Smooth muscle cell (in vitro differentiated cells): ENCODE measurements around the gene MGLL. TPM values are rescaled to one million over a fixed set of nuclear protein-coding genes. Genes with fewer than 3 reads are reported as not detected.

Experiments used
- DNase-seq: peaks from one replicate; lab custom pipeline; 2025; ENCODE audit not compliant: unreplicated experiment; lab: John Stamatoyannopoulos, UW
- H2AFZ ChIP-seq: fragments of 200-600 bp; sonication (generic); 2 replicates; pipeline ENCODE4 v1.6.0; 2016; ENCODE audit warnings: antibody characterized with exemption, low read depth, mild to moderate bottlenecking
- H3F3A ChIP-seq: fragments of 200-600 bp; sonication (generic); 2 replicates; pipeline ENCODE4 v1.6.0; 2017; ENCODE audit warnings: antibody characterized with exemption, low read depth
- H3K27ac ChIP-seq: fragments of 200-600 bp; sonication (generic); 2 replicates; pipeline ENCODE4 v1.5.1; 2016; ENCODE audit warnings: low read depth, mild to moderate bottlenecking
- H3K27me3 ChIP-seq: fragments of 200-600 bp; sonication (generic); 2 replicates; pipeline ENCODE4 v1.6.1; 2016; ENCODE audit warnings: low read depth, mild to moderate bottlenecking
- H3K36me3 ChIP-seq: fragments of 200-600 bp; sonication (generic); 2 replicates; pipeline ENCODE4 v1.5.1; 2016; ENCODE audit warnings: low read depth
- H3K4me1 ChIP-seq: fragments of 200-600 bp; sonication (generic); 2 replicates; pipeline ENCODE4 v1.5.1; 2016; ENCODE audit warnings: low read depth
- H3K4me2 ChIP-seq: fragments of 200-600 bp; sonication (generic); 2 replicates; pipeline ENCODE4 v1.6.0; 2016; ENCODE audit warnings: mild to moderate bottlenecking
- H3K4me3 ChIP-seq: fragments of 200-600 bp; sonication (generic); 2 replicates; pipeline ENCODE4 v1.5.1; 2016; ENCODE audit warnings: mild to moderate bottlenecking
- H3K79me2 ChIP-seq: fragments of 200-600 bp; sonication (generic); 2 replicates; pipeline ENCODE4 v1.6.0; 2016; ENCODE audit warnings: low read depth, mild to moderate bottlenecking
- H3K9ac ChIP-seq: fragments of 200-600 bp; sonication (generic); 2 replicates; pipeline ENCODE4 v1.6.0; 2016; ENCODE audit warnings: low read depth
- H3K9me3 ChIP-seq: fragments of 200-600 bp; sonication (generic); replicated peaks from 2 replicates; pipeline ENCODE4 v1.5.1; 2016; ENCODE audit warnings: low read depth
- H4K20me1 ChIP-seq: fragments of 200-600 bp; sonication (generic); 2 replicates; pipeline ENCODE4 v1.6.0; 2016; ENCODE audit warnings: low read depth
- WGBS: methylation state at CpG from one replicate; pipeline ENCODE4 v1.1.7; 2016; ENCODE audit warnings: low lambda C conversion rate; 5-methylcytosine and 5-hydroxymethylcytosine counted together
- polyA plus RNA-seq: library from polyadenylated mRNA; unstranded; fragments of >200 nt; fragmentation: Nextera tagmentation; extraction: Ambion mirVana; gene quantifications from 2 replicates; pipeline ENCODE4 v1.2.1, GENCODE V29; 2016
- total RNA-seq: library from RNA; depleted of rRNA; stranded (reverse); fragments of >200 nt; gene quantifications from 2 replicates; pipeline ENCODE4 v1.2.3, GENCODE V29; 2014
- TF ChIP-seq, protein P1 (sequence below): fragments of 200-600 bp; sonication (generic); IDR thresholded peaks from 2 replicates; pipeline ENCODE4 v1.5.1; 2017; ENCODE audit warnings: borderline replicate concordance, mild to moderate bottlenecking, antibody characterized with exemption; ENCODE audit not compliant: insufficient read depth, poor library complexity, severe bottlenecking

Gene MGLL
- total and polyA plus RNA-seq, 2 experiments from 2014 or later: 13.6 to 22.5 TPM

DNA sequence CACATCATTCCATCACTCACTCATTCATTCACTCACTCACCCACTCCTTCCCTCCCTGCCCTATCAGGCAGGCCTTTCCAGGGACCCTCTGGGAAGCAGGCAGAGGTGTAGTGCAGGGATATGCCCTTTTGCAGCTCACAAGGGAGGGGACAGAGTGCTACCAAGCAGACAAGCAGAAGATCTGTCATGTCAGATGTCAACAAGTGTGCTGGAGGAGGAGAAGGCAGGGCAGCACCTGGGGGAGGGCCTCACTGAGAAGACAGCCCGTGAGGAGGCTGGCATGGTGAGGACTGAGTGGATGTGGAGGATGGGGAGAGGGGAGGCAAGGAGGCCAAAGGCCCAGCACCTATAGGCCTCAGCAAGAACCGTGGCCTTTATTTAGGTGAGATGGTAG, 134.3 kb downstream of the MGLL start:
- 41% methylated on average over 2 of the region's 2 CpGs for WGBS
- Histone ChIP-seq H3K27ac (no peak overlapping the region), H2AFZ (no peak overlapping the region), H3K4me2 (no peak overlapping the region), H3K4me3 (no peak overlapping the region), H3K36me3 (no peaks in the 10 kb centered on the region), H3K9ac (no peak overlapping the region), H3F3A (no peaks in the 10 kb centered on the region), H4K20me1 (no peaks in the 10 kb centered on the region), H3K79me2 (no peaks in the 10 kb centered on the region), H3K27me3 (no peaks in the 10 kb centered on the region), H3K9me3 (no peaks in the 10 kb centered on the region), H3K4me1 (peaks cover 20% of the 10 kb centered on the region)
- DNase-seq: no peak
- TF ChIP-seq, protein P1, sequence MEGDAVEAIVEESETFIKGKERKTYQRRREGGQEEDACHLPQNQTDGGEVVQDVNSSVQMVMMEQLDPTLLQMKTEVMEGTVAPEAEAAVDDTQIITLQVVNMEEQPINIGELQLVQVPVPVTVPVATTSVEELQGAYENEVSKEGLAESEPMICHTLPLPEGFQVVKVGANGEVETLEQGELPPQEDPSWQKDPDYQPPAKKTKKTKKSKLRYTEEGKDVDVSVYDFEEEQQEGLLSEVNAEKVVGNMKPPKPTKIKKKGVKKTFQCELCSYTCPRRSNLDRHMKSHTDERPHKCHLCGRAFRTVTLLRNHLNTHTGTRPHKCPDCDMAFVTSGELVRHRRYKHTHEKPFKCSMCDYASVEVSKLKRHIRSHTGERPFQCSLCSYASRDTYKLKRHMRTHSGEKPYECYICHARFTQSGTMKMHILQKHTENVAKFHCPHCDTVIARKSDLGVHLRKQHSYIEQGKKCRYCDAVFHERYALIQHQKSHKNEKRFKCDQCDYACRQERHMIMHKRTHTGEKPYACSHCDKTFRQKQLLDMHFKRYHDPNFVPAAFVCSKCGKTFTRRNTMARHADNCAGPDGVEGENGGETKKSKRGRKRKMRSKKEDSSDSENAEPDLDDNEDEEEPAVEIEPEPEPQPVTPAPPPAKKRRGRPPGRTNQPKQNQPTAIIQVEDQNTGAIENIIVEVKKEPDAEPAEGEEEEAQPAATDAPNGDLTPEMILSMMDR: no peak

DNA sequence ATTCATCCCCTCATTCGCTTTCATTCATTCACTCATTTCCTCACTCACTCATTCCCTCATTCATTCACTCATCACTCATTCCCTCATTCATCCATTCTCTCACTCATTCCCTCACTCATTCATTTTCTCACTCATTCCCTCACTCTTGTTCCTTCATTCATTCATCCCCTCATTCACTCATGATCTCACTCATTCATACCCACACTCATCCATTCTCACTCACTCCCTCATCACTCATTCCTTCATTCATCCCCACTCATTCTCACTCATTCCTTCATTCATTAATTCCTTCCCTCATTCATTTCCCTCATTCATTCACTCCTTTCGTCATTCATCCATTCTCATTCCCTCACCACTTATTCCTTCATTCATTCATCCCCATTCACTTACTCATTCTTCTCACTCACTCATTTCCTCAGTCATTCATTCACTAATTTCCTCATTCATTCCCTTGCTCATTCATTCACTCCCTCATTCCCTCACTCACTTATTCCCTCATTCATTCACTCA, 135.0 kb downstream of the MGLL start:
- H4K20me1 ChIP-seq: no peaks in the 10 kb centered on the region
- no peak overlapping the region for H3K27ac ChIP-seq
- no peak overlapping the region for H3K4me3 ChIP-seq
- H3K4me2 ChIP-seq: no peak overlapping the region
- no peaks in the 10 kb centered on the region for H3F3A ChIP-seq
- 95% methylated on average over 2 of the region's 2 CpGs for WGBS
- no peaks in the 10 kb centered on the region for H3K79me2 ChIP-seq
- H3K9ac ChIP-seq: no peak overlapping the region
- no peak for DNase-seq
- no peak overlapping the region for H2AFZ ChIP-seq
- TF ChIP-seq, protein P1: no peak
- no peaks in the 10 kb centered on the region for H3K36me3 ChIP-seq
- no peaks in the 10 kb centered on the region for H3K9me3 ChIP-seq
- H3K27me3 ChIP-seq: no peaks in the 10 kb centered on the region
- H3K4me1 ChIP-seq: peaks cover 20% of the 10 kb centered on the region

DNA sequence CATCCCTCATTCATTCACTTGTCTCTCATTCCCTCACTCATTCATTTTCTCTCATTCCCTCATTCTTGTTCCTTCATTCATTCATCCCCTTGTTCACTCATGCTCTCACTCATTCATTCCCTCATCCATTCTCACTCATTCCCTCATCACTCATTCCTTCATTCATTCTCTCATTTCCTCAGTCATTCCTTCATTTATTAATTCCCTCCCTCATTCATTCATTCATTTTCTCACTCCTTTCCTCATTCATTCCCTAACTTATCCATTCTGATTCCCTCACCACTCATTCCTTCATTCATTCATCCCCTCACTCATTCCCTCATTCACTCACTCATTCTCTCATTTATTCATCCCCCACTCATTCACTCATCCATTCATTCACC, 135.8 kb downstream of the MGLL start:
- Histone ChIP-seq H3K4me2 (no peak overlapping the region), H3K36me3 (no peaks in the 10 kb centered on the region), H3K9me3 (no peaks in the 10 kb centered on the region), H3K4me1 (peaks cover 20% of the 10 kb centered on the region), H2AFZ (no peak overlapping the region), H3K9ac (no peak overlapping the region), H4K20me1 (no peaks in the 10 kb centered on the region), H3K27me3 (no peaks in the 10 kb centered on the region), H3K4me3 (no peak overlapping the region), H3K79me2 (no peaks in the 10 kb centered on the region), H3K27ac (no peak overlapping the region), H3F3A (no peaks in the 10 kb centered on the region)
- DNase-seq: no peak
- TF ChIP-seq, protein P1: no peak

DNA sequence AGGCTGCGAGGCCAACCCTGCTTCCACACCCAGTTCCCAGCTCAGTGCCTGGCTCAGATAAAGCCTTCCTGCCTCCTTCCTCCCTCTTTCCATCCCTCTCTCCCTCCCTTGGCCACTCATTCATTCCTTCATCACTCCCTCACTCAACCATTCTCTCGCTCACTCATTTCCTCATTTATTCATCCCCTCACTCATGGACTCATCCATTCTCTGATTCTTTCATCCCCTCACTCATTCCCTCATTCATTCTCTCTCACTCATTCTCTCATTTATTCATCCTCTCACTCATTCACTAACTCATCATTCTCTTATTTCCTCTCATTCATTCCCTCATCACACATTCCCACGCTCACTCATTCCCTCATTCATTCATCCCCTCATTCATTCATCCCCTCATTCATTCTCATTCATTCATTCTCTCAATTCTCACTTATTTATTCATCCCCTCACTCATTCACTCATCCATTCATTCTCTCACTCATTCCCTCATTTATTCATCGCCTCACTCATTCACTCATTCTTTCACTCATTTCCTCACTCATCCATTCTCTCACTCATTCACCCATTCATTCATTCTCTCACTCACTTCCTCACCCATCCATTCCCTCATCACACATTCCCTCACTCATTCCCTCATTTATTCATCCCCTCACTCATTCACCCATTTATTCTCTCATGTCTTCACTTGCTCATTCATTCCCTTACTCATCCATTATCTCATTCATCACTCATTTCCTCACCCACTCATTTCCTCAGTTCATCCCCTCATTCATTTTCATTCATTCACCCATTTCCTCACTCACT, 136.4 kb downstream of the MGLL start:
- Histone ChIP-seq H3F3A (no peaks in the 10 kb centered on the region), H3K4me1 (peaks cover 20% of the 10 kb centered on the region), H2AFZ (no peak overlapping the region), H3K4me2 (no peak overlapping the region), H3K27ac (no peak overlapping the region), H3K9ac (no peak overlapping the region), H3K9me3 (no peaks in the 10 kb centered on the region), H3K36me3 (no peaks in the 10 kb centered on the region), H3K4me3 (no peak overlapping the region), H4K20me1 (no peaks in the 10 kb centered on the region), H3K79me2 (no peaks in the 10 kb centered on the region), H3K27me3 (no peaks in the 10 kb centered on the region)
- TF ChIP-seq, protein P1: no peak
- 93% methylated on average over 4 of the region's 4 CpGs for WGBS
- DNase-seq: no peak
